Endodermal cell (in vitro differentiated cells): ENCODE data around the gene LRRC49. TPM values are rescaled to one million over a fixed set of nuclear protein-coding genes. Genes with fewer than 3 reads are reported as not detected.

Experiments used
- DNase-seq: peaks from one replicate; pipeline ENCODE4 v3.0.0-alpha.2; 2017
- H3K27ac ChIP-seq: 2 replicates; pipeline ENCODE4 v1.5.1; 2013; ENCODE audit warnings: mild to moderate bottlenecking, low read depth, low read length, moderate library complexity
- H3K27me3 ChIP-seq: 2 replicates; pipeline ENCODE4 v1.6.1; 2013; ENCODE audit warnings: mild to moderate bottlenecking, low read length, moderate library complexity; ENCODE audit not compliant: insufficient read depth, control insufficient read depth, poor library complexity, severe bottlenecking
- H3K36me3 ChIP-seq: 2 replicates; pipeline ENCODE4 v1.7.0; 2013; ENCODE audit warnings: mild to moderate bottlenecking, low read length, moderate library complexity; ENCODE audit not compliant: control insufficient read depth, insufficient read depth
- H3K4me1 ChIP-seq: one replicate; pipeline ENCODE4 v1.7.0; 2013; ENCODE audit warnings: low read length; ENCODE audit not compliant: control insufficient read depth, insufficient read depth
- H3K4me3 ChIP-seq: 2 replicates; pipeline ENCODE4 v1.5.1; 2013; ENCODE audit warnings: mild to moderate bottlenecking, low read length, moderate library complexity
- H3K9ac ChIP-seq: 2 replicates; pipeline ENCODE4 v1.6.1; 2013; ENCODE audit warnings: mild to moderate bottlenecking, low read length, moderate library complexity; ENCODE audit not compliant: poor library complexity, severe bottlenecking; ENCODE audit errors: extremely low read depth
- H3K9me3 ChIP-seq: 2 replicates; pipeline ENCODE4 v1.6.1; 2013; ENCODE audit warnings: mild to moderate bottlenecking, low read length, moderate library complexity; ENCODE audit not compliant: control insufficient read depth
- H3K27ac Mint-ChIP-seq: 2 replicates; pipeline ENCODE4 v1.8.0; 2020; ENCODE audit warnings: mixed read lengths
- H3K27me3 Mint-ChIP-seq: 2 replicates; pipeline ENCODE4 v1.8.0; 2021; ENCODE audit warnings: mild to moderate bottlenecking, mixed read lengths; ENCODE audit not compliant: insufficient read depth
- H3K36me3 Mint-ChIP-seq: 2 replicates; pipeline ENCODE4 v1.8.0; 2020; ENCODE audit warnings: low read depth, mixed read lengths
- H3K4me1 Mint-ChIP-seq: 2 replicates; pipeline ENCODE4 v1.8.0; 2020; ENCODE audit warnings: mixed read lengths
- H3K4me3 Mint-ChIP-seq: 2 replicates; pipeline ENCODE4 v1.8.0; 2020; ENCODE audit warnings: mild to moderate bottlenecking, moderate library complexity, mixed read lengths
- H3K9me3 Mint-ChIP-seq: 2 replicates; pipeline ENCODE4 v1.8.0; 2020; ENCODE audit warnings: mild to moderate bottlenecking, mixed read lengths
- WGBS, 2 experiments: methylation state at CpG; one replicate each; pipeline versions ENCODE4 v1.1.5 to v1.1.7; 2013; ENCODE audit warnings: missing lambda C conversion rate in 2 of 2, mixed read lengths in 1 of 2; ENCODE audit not compliant: insufficient coverage in 1 of 2, insufficient read length in 1 of 2; 5-methylcytosine and 5-hydroxymethylcytosine counted together
- total RNA-seq, 2 donors: library from RNA; stranded (reverse); fragmentation: NEBNext Ultra II Directional in 1 of 2; extraction: Animal tissue kit (Norgen Biotek cat#: 25700) in 1 of 2; gene quantifications; 2 replicates in 1 of 2; 3 replicates in 1 of 2; pipeline ENCODE4 v1.2.1, GENCODE V29; 2021
- TF ChIP-seq, protein P1 (sequence below): fragments of 200-600 bp; sonication (generic); conservative IDR thresholded peaks from 2 replicates; pipeline ENCODE4 v1.5.0; 2021; ENCODE audit warnings: antibody characterized with exemption, mild to moderate bottlenecking

Gene LRRC49
- total RNA-seq, 2 donors from 2014 or later = 6.6 to 10.7 TPM

DNA sequence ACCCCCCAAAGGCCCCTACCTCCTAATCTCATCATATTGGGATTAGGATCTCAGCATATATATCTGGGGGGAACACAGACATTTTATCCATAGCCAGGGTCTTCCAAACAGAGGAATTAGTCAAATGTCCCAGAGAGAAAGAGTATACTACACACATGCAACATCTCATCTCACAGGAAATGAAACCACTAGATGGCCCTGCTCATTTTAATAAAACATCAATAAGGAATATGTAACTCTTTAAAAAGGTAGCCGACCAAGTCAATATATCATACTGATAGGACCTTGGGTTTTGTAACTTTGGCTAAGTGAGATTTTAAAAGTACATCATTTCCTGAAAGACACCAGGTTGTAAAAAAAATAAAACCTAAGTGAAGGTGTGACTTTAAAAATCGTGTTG lies 177.1 kb downstream of the LRRC49 start:
- H3K9me3 ChIP-seq = no peaks in the 10 kb centered on the region
- no peaks in the 10 kb centered on the region for H3K27me3 Mint-ChIP-seq
- no peaks in the 10 kb centered on the region for H3K4me1 ChIP-seq
- TF ChIP-seq, protein P1, sequence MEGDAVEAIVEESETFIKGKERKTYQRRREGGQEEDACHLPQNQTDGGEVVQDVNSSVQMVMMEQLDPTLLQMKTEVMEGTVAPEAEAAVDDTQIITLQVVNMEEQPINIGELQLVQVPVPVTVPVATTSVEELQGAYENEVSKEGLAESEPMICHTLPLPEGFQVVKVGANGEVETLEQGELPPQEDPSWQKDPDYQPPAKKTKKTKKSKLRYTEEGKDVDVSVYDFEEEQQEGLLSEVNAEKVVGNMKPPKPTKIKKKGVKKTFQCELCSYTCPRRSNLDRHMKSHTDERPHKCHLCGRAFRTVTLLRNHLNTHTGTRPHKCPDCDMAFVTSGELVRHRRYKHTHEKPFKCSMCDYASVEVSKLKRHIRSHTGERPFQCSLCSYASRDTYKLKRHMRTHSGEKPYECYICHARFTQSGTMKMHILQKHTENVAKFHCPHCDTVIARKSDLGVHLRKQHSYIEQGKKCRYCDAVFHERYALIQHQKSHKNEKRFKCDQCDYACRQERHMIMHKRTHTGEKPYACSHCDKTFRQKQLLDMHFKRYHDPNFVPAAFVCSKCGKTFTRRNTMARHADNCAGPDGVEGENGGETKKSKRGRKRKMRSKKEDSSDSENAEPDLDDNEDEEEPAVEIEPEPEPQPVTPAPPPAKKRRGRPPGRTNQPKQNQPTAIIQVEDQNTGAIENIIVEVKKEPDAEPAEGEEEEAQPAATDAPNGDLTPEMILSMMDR = no peak
- no peak for DNase-seq
- no peaks in the 10 kb centered on the region for H3K27me3 ChIP-seq
- H3K4me3 Mint-ChIP-seq = no peak overlapping the region
- no peaks in the 10 kb centered on the region for H3K36me3 ChIP-seq
- no peak overlapping the region for H3K4me3 ChIP-seq
- H3K36me3 Mint-ChIP-seq = no peaks in the 10 kb centered on the region
- H3K4me1 Mint-ChIP-seq = no peaks in the 10 kb centered on the region
- H3K9me3 Mint-ChIP-seq = peaks cover 7% of the 10 kb centered on the region
- H3K27ac ChIP-seq = no peak overlapping the region
- no peak overlapping the region for H3K9ac ChIP-seq
- 91 to 100% methylated on average over 1 to 2 of the region's 2 CpGs for WGBS, 2 experiments
- no peak overlapping the region for H3K27ac Mint-ChIP-seq

DNA sequence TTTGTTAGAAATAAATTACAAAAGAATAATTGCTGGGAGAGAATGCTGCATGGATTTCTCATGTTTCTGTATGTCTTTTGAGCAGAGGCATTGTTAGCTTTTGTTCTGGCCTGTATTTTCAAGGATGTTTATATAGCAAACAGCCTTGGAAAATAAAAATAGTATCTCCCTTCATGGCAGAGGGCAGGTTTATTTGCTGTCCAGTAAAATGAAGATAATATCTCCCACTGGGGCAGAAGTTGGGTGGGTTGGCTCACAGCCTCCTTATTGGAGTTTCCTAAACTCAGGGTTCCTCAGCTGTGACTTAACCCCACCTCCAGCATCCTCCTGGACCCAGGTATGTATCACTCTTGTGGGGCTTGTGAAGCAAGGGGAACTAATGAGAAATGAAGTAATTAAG lies 178.9 kb downstream of the LRRC49 start:
- Mint-ChIP-seq H3K27ac (no peak overlapping the region), H3K9me3 (peaks cover 13% of the 10 kb centered on the region), H3K27me3 (no peaks in the 10 kb centered on the region), H3K36me3 (no peaks in the 10 kb centered on the region), H3K4me1 (no peaks in the 10 kb centered on the region), H3K4me3 (no peak overlapping the region)
- H3K4me3 ChIP-seq = no peak overlapping the region
- H3K27ac ChIP-seq = no peak overlapping the region
- H3K9me3 ChIP-seq = no peaks in the 10 kb centered on the region
- no peak overlapping the region for H3K9ac ChIP-seq
- no peak for DNase-seq
- H3K4me1 ChIP-seq = no peaks in the 10 kb centered on the region
- TF ChIP-seq, protein P1 = no peak
- no peaks in the 10 kb centered on the region for H3K36me3 ChIP-seq
- H3K27me3 ChIP-seq = no peaks in the 10 kb centered on the region

DNA sequence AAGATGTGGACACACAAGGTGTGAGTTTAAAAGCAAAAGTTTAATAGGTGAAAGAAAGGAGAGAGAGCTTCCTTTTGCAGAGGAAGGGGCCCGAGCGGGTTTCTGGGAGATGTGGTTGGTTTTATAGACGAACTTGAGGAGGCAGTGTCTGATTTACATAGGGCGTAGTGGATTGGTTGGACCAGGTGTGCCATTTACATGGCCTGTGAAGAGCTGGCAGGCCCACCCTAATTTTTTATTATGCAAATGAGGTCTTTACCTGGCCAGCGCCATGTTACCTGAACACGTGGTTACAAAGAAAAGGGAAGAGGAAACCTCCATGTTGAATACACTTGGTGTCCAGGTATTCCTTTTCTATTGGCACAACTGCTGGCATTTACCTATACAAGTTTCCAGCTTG lies 179.8 kb downstream of the LRRC49 start:
- Histone ChIP-seq H3K27ac (no peak overlapping the region), H3K4me1 (no peaks in the 10 kb centered on the region), H3K9me3 (no peaks in the 10 kb centered on the region), H3K27me3 (no peaks in the 10 kb centered on the region), H3K9ac (no peak overlapping the region), H3K4me3 (no peak overlapping the region), H3K36me3 (no peaks in the 10 kb centered on the region)
- Mint-ChIP-seq H3K9me3 (peaks cover 15% of the 10 kb centered on the region), H3K27me3 (no peaks in the 10 kb centered on the region), H3K27ac (no peak overlapping the region), H3K36me3 (no peaks in the 10 kb centered on the region), H3K4me3 (no peak overlapping the region), H3K4me1 (no peaks in the 10 kb centered on the region)
- no peak for DNase-seq
- TF ChIP-seq, protein P1 = no peak
- 90 to 91% methylated on average over 6 of the region's 6 CpGs for WGBS, 2 experiments
